HCT116 (cell line): ENCODE data around the gene RNF4. TPM values are rescaled to one million over a fixed set of nuclear protein-coding genes. Genes with fewer than 3 reads are reported as not detected.

Source experiments
- ATAC-seq: fragments of 200-7000 bp; cut with Tn5 transposase; 2 replicates; pipeline ENCODE4 v1.9.1; 2020; ENCODE audit warnings: mild to moderate bottlenecking, moderate library complexity
- BruUV-seq: library from RNA; stranded (reverse); fragments of 400-500 nt; replicated peaks from 2 replicates; lab custom pipeline; 2021; lab: Mats Ljungman, UMichigan
- CTCF ChIA-PET: fragments of 300-600 bp; sonication (Branson Sonifier 250); formaldehyde crosslinking; loops from one replicate; lab custom pipeline; 2021; ENCODE audit warnings: antibody characterized with exemption; lab: Charles Lee
- POLR2A ChIA-PET: fragments of 300-600, 350-600 bp; sonication (Branson Sonifier 250); formaldehyde crosslinking; loops from one replicate; lab custom pipeline; 2021; ENCODE audit warnings: antibody characterized with exemption; lab: Charles Lee
- RAD21 ChIA-PET, 2 experiments: fragments of 300-600 bp; sonication (Branson Sonifier 250); formaldehyde crosslinking; loops; one replicate each; lab custom pipeline; 2023; ENCODE audit warnings: low total read pairs in 2 of 2; ENCODE audit not compliant: uncharacterized antibody in 2 of 2, unreplicated experiment in 2 of 2, low non-redundant PET in 1 of 2; lab: Charles Lee
- DNase-seq: peaks from one replicate; pipeline ENCODE4 v3.0.0-alpha.2; 2010; ENCODE audit warnings: low read depth, low spot score
- H2AFZ ChIP-seq: fragments of 200-600 bp; shearing (Covaris generic), sonication (generic); 2 replicates; pipeline ENCODE4 v1.6.1; 2017; ENCODE audit warnings: low read depth, mixed run types, mixed read lengths, antibody characterized with exemption, low read length; ENCODE audit not compliant: poor library complexity, severe bottlenecking
- H3K27ac ChIP-seq: 2 replicates; pipeline ENCODE4 v1.5.1; 2012; ENCODE audit warnings: low read depth, low read length
- H3K27me3 ChIP-seq: fragments of 200-600 bp; sonication (generic); 2 replicates; pipeline ENCODE4 v1.6.1; 2016; ENCODE audit warnings: mixed run types, low read length, mixed read lengths; ENCODE audit not compliant: insufficient read depth
- H3K36me3 ChIP-seq, 2 experiments: fragments of 200-500 bp in 1 of 2; fragments of 200-600 bp in 1 of 2; sonication (Bioruptor generic) in 1 of 2; sonication (generic) in 1 of 2; 2 replicates each; pipeline versions ENCODE4 v1.5.1 to v1.6.1; 2014 to 2016; ENCODE audit warnings: low read length in 2 of 2, inconsistent platforms in 1 of 2, mixed read lengths in 1 of 2, mixed run types in 1 of 2; ENCODE audit not compliant: insufficient read depth in 2 of 2, control insufficient read depth in 1 of 2
- H3K4me1 ChIP-seq, 2 experiments: fragments of 200-600 bp in 1 of 2; sonication (generic) in 1 of 2; 2 replicates each; pipeline versions ENCODE4 v1.5.1 to v1.6.1; 2012 to 2017; ENCODE audit warnings: low read length in 2 of 2, inconsistent platforms in 1 of 2, mild to moderate bottlenecking in 1 of 2, mixed read lengths in 1 of 2, mixed run types in 1 of 2, moderate library complexity in 1 of 2; ENCODE audit not compliant: insufficient read depth in 2 of 2, control insufficient read depth in 1 of 2
- H3K4me2 ChIP-seq: fragments of 200-600 bp; sonication (generic); 2 replicates; pipeline ENCODE4 v1.6.1; 2017; ENCODE audit warnings: mixed run types, low read length, mixed read lengths
- H3K4me3 ChIP-seq, 2 experiments: fragments of 200-600 bp in 1 of 2; sonication (generic) in 1 of 2; replicated peaks in 1 of 2; 2 replicates each; pipeline ENCODE4 v1.5.1; 2011 to 2016; ENCODE audit warnings: low read length in 2 of 2, control low read depth in 1 of 2, low read depth in 1 of 2, mild to moderate bottlenecking in 1 of 2, mixed read lengths in 1 of 2, mixed run types in 1 of 2
- H3K79me2 ChIP-seq: fragments of 200-600 bp; sonication (generic); 2 replicates; pipeline ENCODE4 v1.6.1; 2017; ENCODE audit warnings: mild to moderate bottlenecking, mixed run types, low read length, moderate library complexity, mixed read lengths; ENCODE audit not compliant: insufficient read depth
- H3K9ac ChIP-seq: fragments of 200-600 bp; sonication (generic); 2 replicates; pipeline ENCODE4 v1.6.1; 2016; ENCODE audit warnings: low read length, mixed read lengths
- H3K9me2 ChIP-seq: fragments of 200-600 bp; sonication (generic), shearing (Covaris generic); 2 replicates; pipeline ENCODE4 v1.6.1; 2017; ENCODE audit warnings: mixed run types, mild to moderate bottlenecking, moderate library complexity; ENCODE audit not compliant: insufficient read depth
- H3K9me3 ChIP-seq, 2 experiments: fragments of 200-500 bp in 1 of 2; fragments of 200-600 bp in 1 of 2; sonication (Bioruptor generic) in 1 of 2; sonication (generic) in 1 of 2; 2 replicates each; pipeline ENCODE4 v1.6.1; 2014 to 2017; ENCODE audit warnings: low read length in 2 of 2, mixed read lengths in 2 of 2, inconsistent platforms in 1 of 2, low read depth in 1 of 2, mild to moderate bottlenecking in 1 of 2, mixed run types in 1 of 2, moderate library complexity in 1 of 2; ENCODE audit not compliant: control insufficient read depth in 1 of 2, insufficient read depth in 1 of 2
- H4K20me1 ChIP-seq: fragments of 200-600 bp; sonication (generic), shearing (Covaris generic); 2 replicates; pipeline ENCODE4 v1.6.1; 2017; ENCODE audit warnings: mixed run types, mild to moderate bottlenecking, moderate library complexity; ENCODE audit not compliant: insufficient read depth
- CBX3 ChIP-seq: IDR thresholded peaks from 2 replicates; pipeline ENCODE4 v1.6.1; 2012; ENCODE audit warnings: low read depth
- EGR1 ChIP-seq: IDR thresholded peaks from 2 replicates; pipeline ENCODE4 v1.6.1; 2012; ENCODE audit warnings: low read depth
- ELF1 ChIP-seq: IDR thresholded peaks from 2 replicates; pipeline ENCODE4 v1.6.1; 2012; ENCODE audit warnings: low read depth, borderline replicate concordance
- EZH2phosphoT487 ChIP-seq: fragments of 200-600 bp; IDR thresholded peaks from 2 replicates; pipeline ENCODE4 v1.6.1; 2018; ENCODE audit warnings: antibody characterized with exemption, borderline replicate concordance
- JUND ChIP-seq: IDR thresholded peaks from 2 replicates; pipeline ENCODE4 v1.6.1; 2012
- POLR2A ChIP-seq: IDR thresholded peaks from 2 replicates; pipeline ENCODE4 v1.7.0; 2011; ENCODE audit warnings: borderline replicate concordance; ENCODE audit not compliant: insufficient read depth, insufficient read length; ENCODE audit errors: extremely low read depth
- POLR2AphosphoS5 ChIP-seq: IDR thresholded peaks from 2 replicates; pipeline ENCODE4 v1.6.1; 2011; ENCODE audit warnings: mild to moderate bottlenecking, low read depth, low read length, moderate library complexity
- RAD21 ChIP-seq: IDR thresholded peaks from 2 replicates; pipeline ENCODE4 v1.6.1; 2012; ENCODE audit warnings: low read depth, mild to moderate bottlenecking
- SIN3A ChIP-seq: IDR thresholded peaks from 2 replicates; pipeline ENCODE4 v1.6.1; 2012; ENCODE audit warnings: low read depth
- SP1 ChIP-seq: IDR thresholded peaks from 2 replicates; pipeline ENCODE4 v1.6.1; 2012; ENCODE audit warnings: low read depth
- SRF ChIP-seq: IDR thresholded peaks from 2 replicates; pipeline ENCODE4 v1.6.1; 2012; ENCODE audit warnings: low read depth
- YY1 ChIP-seq: IDR thresholded peaks from 2 replicates; pipeline ENCODE4 v1.6.1; 2011; ENCODE audit warnings: low read length, low read depth, moderate library complexity, mild to moderate bottlenecking; ENCODE audit not compliant: insufficient replicate concordance; ENCODE audit errors: extremely low read depth
- ZFX ChIP-seq: fragments of 450-650 bp; IDR thresholded peaks from 2 replicates; pipeline ENCODE4 v1.6.1; 2017
- ZNF274 ChIP-seq: fragments of 200-500 bp; sonication (Bioruptor generic); IDR thresholded peaks from 2 replicates; pipeline ENCODE4 v1.6.1; 2014; ENCODE audit warnings: mild to moderate bottlenecking, low read depth, low read length, inconsistent platforms
- intact Hi-C: fragments of 100-400 bp; cut with micrococcal nuclease; formaldehyde crosslinking; loops from 2 replicates; pipeline ENCODE4 v1.10.0; 2022
- total RNA-seq: library from RNA; stranded (reverse); gene quantifications from one replicate; pipeline ENCODE4 v1.2.1, GENCODE V29; 2021; ENCODE audit not compliant: unreplicated experiment
- TF ChIP-seq, protein P1 (sequence below): IDR thresholded peaks from 2 replicates; pipeline ENCODE4 v1.6.1; 2012
- TF ChIP-seq, protein P2 (sequence below): IDR thresholded peaks from 2 replicates; pipeline ENCODE4 v1.6.1; 2011; ENCODE audit warnings: mild to moderate bottlenecking, low read length, moderate library complexity; ENCODE audit not compliant: insufficient replicate concordance; ENCODE audit errors: extremely low read depth
- TF ChIP-seq, protein P3 (sequence below): IDR thresholded peaks from 2 replicates; pipeline ENCODE4 v1.6.1; 2012
- TF ChIP-seq, protein P4 (sequence below), 3 experiments: fragments of 200-600 bp in 1 of 3; sonication (generic) in 1 of 3; IDR thresholded peaks in 2 of 3; conservative IDR thresholded peaks in 1 of 3; 2 replicates each; pipeline ENCODE4 v1.5.1; 2012 to 2017; ENCODE audit warnings: low read depth in 2 of 3, low read length in 2 of 3, antibody characterized with exemption in 1 of 3, borderline replicate concordance in 1 of 3, control low read depth in 1 of 3, mild to moderate bottlenecking in 1 of 3, mixed read lengths in 1 of 3, mixed run types in 1 of 3, moderate library complexity in 1 of 3; ENCODE audit not compliant: insufficient read depth in 1 of 3

Gene RNF4
- total RNA-seq, 1 experiment from 2014 or later, result 62.3 TPM

DNA sequence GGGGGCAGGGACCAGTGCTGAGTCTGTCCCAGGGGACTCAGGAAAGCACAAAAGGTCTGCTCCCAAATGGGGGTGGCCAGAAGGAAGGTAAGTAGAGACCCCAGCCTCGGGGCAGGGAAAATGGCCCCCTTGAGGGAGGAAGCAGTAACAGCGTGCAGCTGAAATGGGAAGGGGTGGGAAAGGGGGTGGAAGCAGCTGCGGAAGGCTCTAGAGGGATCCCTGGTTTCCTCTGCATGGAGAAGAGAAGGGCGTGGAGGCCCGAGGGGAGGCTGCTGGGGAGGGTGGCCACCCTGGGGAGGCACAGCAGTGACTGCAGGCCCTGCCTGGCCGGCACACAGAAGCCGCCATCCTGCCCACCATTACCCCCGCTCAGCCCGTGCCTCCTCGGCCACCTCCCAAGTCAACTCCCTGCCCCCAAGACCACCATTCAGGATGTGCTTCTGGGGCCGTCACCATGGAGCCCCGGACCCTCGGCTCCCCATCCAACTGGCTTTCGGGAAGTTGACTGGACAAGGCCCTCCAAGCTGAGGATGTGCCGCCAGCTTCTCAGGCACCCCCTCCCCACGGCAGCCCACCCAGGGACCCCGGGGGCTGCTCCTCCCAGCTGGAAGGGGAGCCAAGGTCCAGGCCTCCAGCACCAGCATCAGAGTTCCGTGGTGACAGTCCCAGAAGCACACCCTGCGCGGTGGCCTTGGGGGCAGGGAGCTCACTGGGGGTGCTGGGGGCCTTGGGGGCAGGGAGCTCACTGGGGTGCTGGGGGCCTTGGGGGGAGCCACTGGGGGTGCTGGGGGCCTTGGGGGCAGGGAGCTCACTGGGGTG is 26.5 kb upstream of the RNF4 start:
- POLR2A ChIA-PET, result no interaction called here
- Histone ChIP-seq H3K4me3 (no peak overlapping the region), H4K20me1 (no peaks in the 10 kb centered on the region), H3K4me2 (peak overlapping the region; percentile 50), H2AFZ (peak overlapping the region; percentile 45), H3K36me3 (no peaks in the 10 kb centered on the region), H3K9ac (no peak overlapping the region), H3K9me3 (no peaks in the 10 kb centered on the region), H3K4me1 (peaks cover 4 to 10% of the 10 kb centered on the region in 2 experiments; a peak in 3 of 4 replicates), H3K27ac (no peak overlapping the region), H3K9me2 (no peaks in the 10 kb centered on the region), H3K27me3 (no peaks in the 10 kb centered on the region), H3K79me2 (no peaks in the 10 kb centered on the region)
- CTCF ChIA-PET, result interaction anchor here (1.0 to 2.7 kb wide), 16 partner anchors 8 to 225 kb away, joined by 3 to 38 read pairs (median 6); partner anchors contain the start of genes CFAP99, HAUS3, MXD4 and POLN
- TF ChIP-seq, protein P1, sequence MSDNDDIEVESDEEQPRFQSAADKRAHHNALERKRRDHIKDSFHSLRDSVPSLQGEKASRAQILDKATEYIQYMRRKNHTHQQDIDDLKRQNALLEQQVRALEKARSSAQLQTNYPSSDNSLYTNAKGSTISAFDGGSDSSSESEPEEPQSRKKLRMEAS, result no peak
- TF ChIP-seq, protein P2, sequence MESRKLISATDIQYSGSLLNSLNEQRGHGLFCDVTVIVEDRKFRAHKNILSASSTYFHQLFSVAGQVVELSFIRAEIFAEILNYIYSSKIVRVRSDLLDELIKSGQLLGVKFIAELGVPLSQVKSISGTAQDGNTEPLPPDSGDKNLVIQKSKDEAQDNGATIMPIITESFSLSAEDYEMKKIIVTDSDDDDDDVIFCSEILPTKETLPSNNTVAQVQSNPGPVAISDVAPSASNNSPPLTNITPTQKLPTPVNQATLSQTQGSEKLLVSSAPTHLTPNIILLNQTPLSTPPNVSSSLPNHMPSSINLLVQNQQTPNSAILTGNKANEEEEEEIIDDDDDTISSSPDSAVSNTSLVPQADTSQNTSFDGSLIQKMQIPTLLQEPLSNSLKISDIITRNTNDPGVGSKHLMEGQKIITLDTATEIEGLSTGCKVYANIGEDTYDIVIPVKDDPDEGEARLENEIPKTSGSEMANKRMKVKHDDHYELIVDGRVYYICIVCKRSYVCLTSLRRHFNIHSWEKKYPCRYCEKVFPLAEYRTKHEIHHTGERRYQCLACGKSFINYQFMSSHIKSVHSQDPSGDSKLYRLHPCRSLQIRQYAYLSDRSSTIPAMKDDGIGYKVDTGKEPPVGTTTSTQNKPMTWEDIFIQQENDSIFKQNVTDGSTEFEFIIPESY, result no peak
- TF ChIP-seq SRF (no peak), RAD21 (no peak), POLR2AphosphoS5 (no peak), ELF1 (no peak), EZH2phosphoT487 (no peak), ZFX (no peak), CBX3 (no peak), SIN3A (no peak), YY1 (no peak), JUND (no peak), SP1 (no peak), ZNF274 (no peak), POLR2A (no peak), EGR1 (no peak)
- TF ChIP-seq, protein P3, sequence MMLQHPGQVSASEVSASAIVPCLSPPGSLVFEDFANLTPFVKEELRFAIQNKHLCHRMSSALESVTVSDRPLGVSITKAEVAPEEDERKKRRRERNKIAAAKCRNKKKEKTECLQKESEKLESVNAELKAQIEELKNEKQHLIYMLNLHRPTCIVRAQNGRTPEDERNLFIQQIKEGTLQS, result no peak
- TF ChIP-seq, protein P4, sequence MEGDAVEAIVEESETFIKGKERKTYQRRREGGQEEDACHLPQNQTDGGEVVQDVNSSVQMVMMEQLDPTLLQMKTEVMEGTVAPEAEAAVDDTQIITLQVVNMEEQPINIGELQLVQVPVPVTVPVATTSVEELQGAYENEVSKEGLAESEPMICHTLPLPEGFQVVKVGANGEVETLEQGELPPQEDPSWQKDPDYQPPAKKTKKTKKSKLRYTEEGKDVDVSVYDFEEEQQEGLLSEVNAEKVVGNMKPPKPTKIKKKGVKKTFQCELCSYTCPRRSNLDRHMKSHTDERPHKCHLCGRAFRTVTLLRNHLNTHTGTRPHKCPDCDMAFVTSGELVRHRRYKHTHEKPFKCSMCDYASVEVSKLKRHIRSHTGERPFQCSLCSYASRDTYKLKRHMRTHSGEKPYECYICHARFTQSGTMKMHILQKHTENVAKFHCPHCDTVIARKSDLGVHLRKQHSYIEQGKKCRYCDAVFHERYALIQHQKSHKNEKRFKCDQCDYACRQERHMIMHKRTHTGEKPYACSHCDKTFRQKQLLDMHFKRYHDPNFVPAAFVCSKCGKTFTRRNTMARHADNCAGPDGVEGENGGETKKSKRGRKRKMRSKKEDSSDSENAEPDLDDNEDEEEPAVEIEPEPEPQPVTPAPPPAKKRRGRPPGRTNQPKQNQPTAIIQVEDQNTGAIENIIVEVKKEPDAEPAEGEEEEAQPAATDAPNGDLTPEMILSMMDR (IDR thresholded peaks at IDR 0.05 in 2 of 3, conservative IDR thresholded peaks at IDR 0.05 in 1 of 3; ENCODE audit: borderline replicate concordance in 1 of 3, insufficient read depth in 1 of 3, low read depth in 2 of 3, low read length in 2 of 3), result no peak
- intact Hi-C loops, result no loop called here
- no peak for DNase-seq
- ATAC-seq, result peak; percentile 51
- no TSS peak for BruUV-seq
- RAD21 ChIA-PET, result interaction anchor here (0.8 to 1.2 kb wide), 3 partner anchors 200 to 222 kb away, joined by 3 to 7 read pairs (median 3); partner anchors contain the start of genes HAUS3 (in 1 of the 2) and POLN (in 1 of the 2)
